Omental fat pad (tissue), 4 donors: Measurements from ENCODE around the gene KPNA2. TPM values are rescaled to one million over a fixed set of nuclear protein-coding genes. Genes with fewer than 3 reads are reported as not detected.
"Not testable (repeated sequence)": the region's sequence is repeated elsewhere in the genome, so short reads cannot be mapped to it uniquely, and the experiment has no call there.

Experiments used
- ATAC-seq: fragments of 150-250 bp; one replicate; pipeline ENCODE4 v1.9.1; 2016; ENCODE audit warnings: mild to moderate bottlenecking, moderate library complexity; ENCODE audit not compliant: low FRiP score
- DNase-seq: peaks from one replicate; pipeline ENCODE4 v3.0.0-alpha.2; 2019; ENCODE audit warnings: low spot score
- CTCF ChIP-seq, 3 donors: fragments of 450-650 bp; IDR thresholded peaks; one replicate each; pipeline ENCODE4 v1.5.1; 2016 to 2017; ENCODE audit warnings: antibody characterized with exemption in 3 of 3, mild to moderate bottlenecking in 3 of 3, moderate library complexity in 2 of 3
- total RNA-seq, 4 donors: library from RNA; depleted of rRNA; stranded (reverse); fragments of >200 nt; gene quantifications; one replicate each; pipeline ENCODE4 v1.1.0, GENCODE V29; 2016

KPNA2 gene
- total RNA-seq, 4 donors from 2014 or later: 13.2 to 64.1 (median 23.4) TPM

DNA sequence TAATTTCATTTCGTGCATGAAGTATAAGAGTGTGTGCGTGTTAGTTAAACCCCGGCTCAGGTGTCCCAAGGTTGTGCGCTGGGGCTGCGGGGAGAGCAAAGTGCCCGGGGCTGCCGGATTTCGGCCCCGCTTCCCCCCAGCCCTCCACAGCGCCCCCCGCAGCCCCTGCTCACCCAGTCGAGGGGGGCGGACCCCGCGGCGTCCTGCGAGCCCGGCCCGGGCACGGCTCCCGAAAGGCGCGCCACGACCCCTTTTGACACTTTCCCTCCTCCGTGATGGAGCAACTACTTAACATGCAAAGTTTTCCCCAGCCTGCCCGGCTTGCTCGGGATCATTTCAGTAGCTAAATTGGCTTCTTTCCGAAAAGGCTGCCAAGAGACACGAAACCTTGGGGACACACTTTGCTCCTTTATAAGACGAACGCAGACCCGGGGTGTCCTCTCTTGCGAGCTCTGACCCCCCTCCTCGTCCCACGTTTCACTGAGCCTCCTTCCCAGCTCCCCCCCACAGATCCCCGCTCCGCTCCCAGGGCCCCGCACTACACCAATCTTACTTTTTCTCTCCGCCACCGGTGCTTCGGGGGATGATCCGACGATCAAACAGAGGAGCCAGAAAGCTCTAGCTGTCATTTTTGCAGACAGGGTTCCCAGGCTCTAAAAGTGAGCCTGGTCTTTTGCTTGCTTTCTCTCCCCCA is 39.8 kb upstream of the KPNA2 start:
- DNase-seq (no peak), ATAC-seq (no peak)
- TF ChIP-seq CTCF (IDR thresholded peaks at IDR 0.05): no peak

GRCh38 chr17:67996301-67997171 is 39.0 kb upstream of the KPNA2 start, which contains the start of gene C17orf58:
Gene C17orf58, minus strand, starts transcription at chr17:67996469. Its CDS starts 271 bp downstream, at chr17:67996198.
- ATAC-seq: not testable (repeated sequence)

DNA sequence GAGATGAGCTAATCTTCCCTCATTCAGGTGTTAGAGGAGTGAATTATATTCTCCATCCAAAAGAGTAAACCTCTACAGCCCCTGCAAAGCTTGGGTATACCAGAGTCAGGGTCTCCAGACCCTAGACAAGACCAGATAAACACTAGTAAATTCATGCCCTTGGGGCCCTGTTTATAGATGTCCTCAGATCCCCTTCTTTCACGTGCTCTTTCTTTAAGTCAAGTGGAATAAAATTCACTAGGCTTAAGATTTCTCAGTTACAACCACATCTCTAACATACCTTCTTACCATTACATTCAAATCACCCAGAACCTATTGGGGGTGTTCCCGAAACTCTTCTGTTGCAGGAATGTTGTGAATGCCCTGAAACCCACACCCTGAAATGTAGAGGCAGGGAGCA is 37.1 kb upstream of the KPNA2 start:
- no peak for TF ChIP-seq CTCF (IDR thresholded peaks at IDR 0.05)

More at GRCh38 chr17:67996301-67997171, 39.0 kb upstream of the KPNA2 start, which contains the start of gene C17orf58:
- not testable (repeated sequence) for DNase-seq

DNA sequence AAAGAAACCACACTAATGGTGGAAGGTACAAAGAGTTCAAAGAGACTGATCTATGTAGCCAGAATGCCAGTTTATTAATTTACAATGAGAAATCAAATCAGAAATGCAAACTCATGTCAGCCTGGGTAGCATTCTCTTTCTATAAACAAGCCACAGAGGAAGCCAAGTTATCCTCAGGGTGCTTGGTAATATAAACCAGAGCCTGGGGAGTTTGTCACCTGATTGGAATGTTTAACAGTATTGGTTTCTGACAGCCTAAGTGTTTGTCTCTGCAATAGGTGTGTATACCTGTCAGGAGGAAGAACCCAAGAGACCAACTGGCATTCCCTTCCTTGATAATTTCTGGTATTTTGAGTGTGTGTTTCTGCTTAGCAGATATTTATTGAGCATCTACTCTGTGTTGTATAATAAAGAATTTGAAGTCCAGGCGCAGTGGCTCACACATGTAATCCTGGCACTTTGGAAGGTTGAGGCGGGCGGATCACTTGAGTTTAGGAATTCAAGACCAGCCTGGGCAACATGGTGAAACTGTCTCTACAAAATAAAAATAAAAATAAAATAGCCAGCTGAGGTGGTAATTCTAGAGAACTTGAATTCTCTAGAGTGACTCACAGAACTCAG is 36.1 kb upstream of the KPNA2 start:
- no peak for TF ChIP-seq CTCF (IDR thresholded peaks at IDR 0.05)
- no peak for DNase-seq
- ATAC-seq: no peak

More for the DNA sequence above, 37.1 kb upstream of the KPNA2 start:
- DNase-seq: no peak
- ATAC-seq: no peak

GRCh38 chr17:68004201-68004600 is 31.3 kb upstream of the KPNA2 start:
- TF ChIP-seq CTCF (IDR thresholded peaks at IDR 0.05): no peak
- DNase-seq: no peak
- ATAC-seq: no peak

- no peak for TF ChIP-seq CTCF (IDR thresholded peaks at IDR 0.05)
- ATAC-seq: peak; percentile 48
- no peak for DNase-seq
These were observed 28.7 kb upstream of the KPNA2 start for GRCh38 chr17:68006797-68007196.

GRCh38 chr17:68011199-68011665 is 24.3 kb upstream of the KPNA2 start:
- no peak for TF ChIP-seq CTCF (IDR thresholded peaks at IDR 0.05)
- peak; percentile 41 for DNase-seq
- ATAC-seq: no peak
